22Rv1 (cell line): ENCODE data around the gene DELE1.

Experiments used
- CTCF ChIP-seq: fragments of 450-650 bp; IDR thresholded peaks from 2 replicates; pipeline ENCODE4 v1.5.1; 2017; ENCODE audit warnings: mild to moderate bottlenecking
- ZFX ChIP-seq: fragments of 450-650 bp; IDR thresholded peaks from 2 replicates; pipeline ENCODE4 v1.6.1; 2017; ENCODE audit warnings: antibody characterized with exemption, borderline replicate concordance

- TF ChIP-seq CTCF: no peak
- no peak for TF ChIP-seq ZFX
Observed at GRCh38 chr5:141952020-141952419, 28.3 kb downstream of the DELE1 start.
